Cerebellar nuclear complex (tissue), 1 donor: ENCODE results near the gene REL.
"Not testable (repeated sequence)": the region's sequence is repeated elsewhere in the genome, so short reads cannot be mapped to it uniquely, and the experiment has no call there.

ENCODE experiments used
- DNase-seq, 2 experiments: peaks; one replicate each; lab custom pipeline; 2025; lab: John Stamatoyannopoulos, UW

Gene REL

DNA sequence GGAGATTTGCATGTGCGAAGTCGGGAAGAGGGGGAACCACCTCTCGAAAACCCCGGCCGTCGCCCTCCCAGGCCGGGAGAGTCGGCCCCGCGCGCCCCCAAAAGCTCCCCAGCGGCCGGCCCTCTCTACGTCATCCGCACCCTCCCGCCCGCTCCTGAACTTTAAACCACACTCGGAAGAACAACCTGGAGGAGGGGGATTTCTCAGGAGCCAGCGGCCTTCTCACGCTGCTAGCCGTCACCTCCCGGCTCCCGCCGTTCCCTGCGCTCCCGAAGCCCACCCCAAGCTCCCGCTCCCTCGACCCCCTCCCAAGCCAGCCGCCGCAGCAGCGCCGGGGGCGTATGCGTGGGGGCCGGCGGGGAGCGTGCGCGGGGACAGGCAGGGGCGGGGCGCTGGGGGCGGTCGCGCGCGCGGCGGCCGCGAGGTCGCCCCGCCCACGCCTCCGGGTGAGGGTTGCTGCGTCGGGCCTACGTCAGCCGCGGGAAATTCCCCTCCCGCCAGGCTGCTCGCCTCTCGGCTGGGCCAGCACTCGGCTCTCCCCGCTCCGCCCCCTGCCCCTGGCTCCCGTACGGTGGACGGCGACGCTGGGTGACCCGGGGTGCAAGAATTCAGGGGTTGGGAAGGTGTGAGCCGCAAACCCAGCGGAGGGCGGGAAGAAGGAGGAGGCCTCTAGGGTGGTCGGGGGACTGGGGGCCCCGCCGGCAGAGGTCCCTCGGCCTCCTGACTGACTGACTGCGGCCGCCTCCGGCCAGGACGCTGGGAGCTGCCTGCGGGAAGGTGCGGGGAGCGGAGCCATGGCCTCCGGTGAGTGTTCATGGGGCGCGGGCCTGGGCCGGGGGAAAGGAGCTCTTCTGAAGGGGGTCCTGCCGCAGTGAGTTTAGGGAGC is at the start of gene REL:
Gene REL (plus strand): TSS at position 528 of the 886 bp plus-strand sequence. CDS start 267 bp downstream, at position 795.
- peak in 1 of 2 experiments; percentile 55 for DNase-seq

- DNase-seq, result no peak
These were observed 49.5 kb upstream of the REL start for GRCh38 chr2:60831921-60832320.

GRCh38 chr2:60832621-60833020 is 48.8 kb upstream of the REL start:
- DNase-seq, result no peak

DNA sequence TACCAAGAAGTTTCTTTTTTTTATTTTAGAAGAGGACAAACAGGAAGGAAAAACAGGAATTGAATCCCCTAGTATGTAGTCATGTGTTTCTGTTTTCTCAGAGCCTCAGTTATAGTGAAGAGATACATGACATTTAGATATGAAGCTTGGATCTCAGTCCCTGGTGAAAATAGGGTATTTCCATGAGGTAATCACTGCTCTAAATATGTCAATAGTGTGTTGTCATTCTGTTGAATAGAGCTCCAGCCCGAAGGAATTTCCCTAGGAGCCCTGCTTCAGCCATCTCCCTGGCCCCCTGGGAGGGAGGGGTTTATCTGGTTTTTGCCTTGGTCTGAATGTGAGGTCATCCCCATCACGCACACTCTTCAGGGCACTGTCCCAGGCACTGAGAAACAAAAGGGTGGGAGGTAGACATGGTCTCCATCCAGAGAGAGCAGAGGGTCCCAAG is 47.1 kb upstream of the REL start:
- no peak for DNase-seq

- no peak for DNase-seq
These were observed 44.9 kb upstream of the REL start for GRCh38 chr2:60836491-60836890.

DNA sequence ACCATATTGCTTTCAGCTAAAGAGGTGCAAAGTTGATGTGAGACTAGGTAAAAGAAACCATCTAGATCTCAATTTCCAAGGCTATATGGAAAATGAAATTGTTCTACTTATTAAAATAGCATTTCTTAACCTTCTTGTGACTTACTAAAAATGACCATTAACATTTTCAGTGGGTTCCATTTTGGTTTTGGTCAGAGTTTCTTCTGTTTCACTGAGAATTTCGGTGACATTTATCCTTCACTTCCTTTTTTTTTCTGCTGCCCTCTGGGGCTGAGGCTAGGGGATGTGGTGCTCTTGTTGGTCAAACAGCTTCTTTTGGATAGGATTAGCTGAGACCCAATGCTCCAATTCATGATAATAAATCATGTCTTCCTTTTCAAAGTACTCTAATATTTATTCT is 44.3 kb upstream of the REL start:
- no peak for DNase-seq

DNA sequence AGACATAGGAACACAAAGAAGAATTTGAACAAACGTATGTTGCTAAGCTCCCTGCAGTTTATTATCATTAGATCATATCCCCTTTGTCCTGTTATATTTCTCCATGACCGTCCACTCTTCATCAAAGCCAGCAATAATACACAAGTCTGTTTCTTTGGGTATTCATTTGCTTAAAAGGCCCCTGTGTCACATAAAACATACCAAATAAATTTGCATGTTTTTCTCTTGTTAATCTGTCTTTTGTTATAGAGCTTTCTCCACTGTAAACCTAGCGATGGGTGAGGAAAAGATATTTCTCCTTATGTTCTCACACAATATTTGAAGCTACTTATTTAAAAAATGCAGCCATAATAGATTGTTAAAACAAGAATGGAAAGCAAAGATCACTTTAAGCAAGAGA is 42.9 kb upstream of the REL start:
- DNase-seq, result no peak

- DNase-seq, result no peak
These were observed 42.1 kb upstream of the REL start for GRCh38 chr2:60839126-60839813.

DNA sequence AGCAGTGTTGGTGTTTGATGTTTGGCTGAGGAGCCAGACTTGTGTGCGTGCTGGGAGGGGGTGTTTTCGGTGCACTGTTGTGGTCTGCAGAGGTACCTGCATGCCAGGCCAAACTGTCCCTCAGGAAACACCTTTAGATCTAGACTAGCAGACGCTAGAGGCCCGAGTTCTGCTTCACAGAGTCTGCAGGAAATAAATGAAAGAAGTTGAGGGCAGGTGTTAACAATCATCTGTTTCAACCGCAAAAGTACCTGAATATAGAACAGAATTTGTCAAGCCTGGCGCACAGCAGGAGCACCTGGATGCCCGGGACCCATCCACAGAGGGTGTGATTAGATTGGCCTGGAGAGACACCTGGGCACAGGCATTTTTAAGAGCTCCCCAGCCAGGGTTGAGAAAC is 40.5 kb upstream of the REL start:
- DNase-seq, result no peak

GRCh38 chr2:60843006-60843405 is 38.4 kb upstream of the REL start:
- no peak for DNase-seq

- DNase-seq, result no peak
These were observed 37.3 kb upstream of the REL start for GRCh38 chr2:60844105-60844504.

- no peak for DNase-seq
These were observed 33.5 kb upstream of the REL start for GRCh38 chr2:60847854-60848253.

DNA sequence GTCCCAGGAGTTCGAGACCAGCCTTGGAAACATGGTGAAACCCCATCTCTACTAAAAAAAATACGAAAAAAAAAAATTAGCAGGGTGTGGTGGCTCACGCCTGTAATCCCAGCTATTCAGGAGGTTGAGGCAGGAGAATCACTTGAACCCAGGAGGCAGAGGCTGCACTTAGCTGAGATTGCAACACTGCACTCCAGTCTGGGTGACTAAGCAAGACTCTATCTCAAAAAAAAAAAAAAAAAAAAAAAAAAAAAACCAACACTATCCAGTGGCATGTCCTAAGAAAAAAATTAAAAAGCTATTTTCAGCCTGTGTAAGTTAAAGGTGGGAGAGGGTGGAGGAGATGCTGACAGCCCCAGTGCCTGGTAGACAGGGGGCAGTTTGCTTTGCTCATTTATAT is 32.2 kb upstream of the REL start:
- DNase-seq, result no peak

DNA sequence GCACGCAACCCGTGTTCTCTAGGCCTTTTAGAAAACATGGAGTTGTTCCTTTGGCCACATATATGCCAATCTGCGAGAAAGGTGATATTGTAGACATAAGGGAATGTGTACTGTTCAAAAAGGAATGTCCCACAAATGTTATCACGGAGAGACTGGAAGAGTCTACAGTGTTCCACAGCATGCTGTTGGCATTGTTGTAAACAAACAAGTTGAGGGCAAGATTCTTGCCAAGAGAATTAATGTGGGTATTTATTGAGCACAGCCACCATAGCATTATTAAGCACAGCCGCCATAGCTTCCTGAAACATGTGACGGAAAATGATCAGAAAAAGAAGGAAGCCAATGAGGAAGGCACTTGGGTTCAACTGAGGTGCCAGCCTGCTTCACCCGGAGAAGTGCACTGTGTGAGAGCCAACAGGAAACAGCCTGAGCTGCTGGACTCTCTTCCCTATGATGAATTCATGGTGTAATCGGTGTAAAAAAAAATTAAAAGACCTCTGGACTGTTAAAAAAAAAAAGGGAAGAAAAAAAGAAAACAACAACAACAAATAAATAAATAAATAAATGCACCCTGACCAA is 29.0 kb upstream of the REL start:
- no peak for DNase-seq

DNA sequence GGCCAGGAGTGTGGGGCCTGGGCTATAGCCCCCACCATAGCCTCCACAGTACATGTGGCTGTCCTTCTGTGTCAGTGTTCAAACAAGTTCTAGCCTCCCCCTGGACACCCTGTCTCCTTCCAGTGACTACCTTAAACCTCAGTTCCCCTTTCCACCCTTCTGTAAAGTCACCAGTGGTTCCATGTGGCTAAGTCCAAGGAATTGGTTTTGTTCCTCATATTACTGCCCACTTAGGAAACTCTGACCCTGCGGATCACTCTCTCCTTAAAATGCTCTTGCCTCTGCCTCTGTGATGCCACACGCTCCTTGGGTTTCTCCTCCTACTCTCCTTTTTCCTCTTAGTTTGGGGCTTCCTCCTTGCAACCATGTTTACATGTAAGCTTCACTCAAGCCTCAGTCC is 27.8 kb upstream of the REL start:
- DNase-seq, result no peak

- DNase-seq, result no peak
These were observed 25.2 kb upstream of the REL start for GRCh38 chr2:60855989-60856669.

- no peak for DNase-seq
These were observed 24.3 kb upstream of the REL start for GRCh38 chr2:60857056-60857455.

DNA sequence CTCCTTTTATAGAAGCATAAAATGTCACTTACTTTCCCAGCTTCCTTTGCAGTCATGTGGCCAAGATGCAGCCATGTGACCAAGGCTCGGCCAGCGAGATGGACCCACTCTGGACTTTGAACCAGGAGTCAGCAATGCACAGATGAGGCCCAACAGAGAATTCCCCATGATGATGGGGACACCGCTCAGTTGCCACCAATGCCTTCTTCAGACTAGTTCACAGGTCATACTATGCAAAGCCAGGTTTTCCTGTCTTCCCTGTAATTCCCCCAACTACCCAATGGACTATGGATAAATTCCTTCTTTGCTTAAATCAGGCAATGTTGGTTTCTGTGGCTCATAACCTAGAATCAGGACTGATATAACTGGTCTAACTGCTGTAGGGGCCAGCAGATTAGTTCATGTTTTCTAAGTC is 22.5 kb upstream of the REL start:
- DNase-seq, result no peak

DNA sequence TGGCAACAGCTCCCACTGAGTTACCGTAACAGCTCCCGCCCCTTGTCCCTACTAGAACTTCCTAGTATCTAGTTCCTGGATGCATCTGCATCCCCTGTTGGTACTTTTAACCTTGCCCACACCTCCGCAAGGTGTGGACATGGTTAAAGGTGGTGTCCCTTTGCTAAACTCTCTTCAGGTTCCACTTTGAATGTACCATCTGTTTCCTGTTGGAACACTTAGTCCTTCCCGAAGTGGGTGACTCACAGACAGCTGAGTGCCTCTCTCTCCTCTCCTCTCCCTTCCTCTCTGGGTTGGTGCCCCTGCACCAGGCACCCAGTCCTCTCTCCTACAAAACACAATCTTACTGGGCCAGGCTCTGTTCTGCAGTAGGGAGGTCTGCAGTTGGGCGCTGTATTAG is 19.6 kb upstream of the REL start:
- no peak for DNase-seq

- DNase-seq, result no peak
These were observed 18.7 kb upstream of the REL start for GRCh38 chr2:60862642-60863041.

DNA sequence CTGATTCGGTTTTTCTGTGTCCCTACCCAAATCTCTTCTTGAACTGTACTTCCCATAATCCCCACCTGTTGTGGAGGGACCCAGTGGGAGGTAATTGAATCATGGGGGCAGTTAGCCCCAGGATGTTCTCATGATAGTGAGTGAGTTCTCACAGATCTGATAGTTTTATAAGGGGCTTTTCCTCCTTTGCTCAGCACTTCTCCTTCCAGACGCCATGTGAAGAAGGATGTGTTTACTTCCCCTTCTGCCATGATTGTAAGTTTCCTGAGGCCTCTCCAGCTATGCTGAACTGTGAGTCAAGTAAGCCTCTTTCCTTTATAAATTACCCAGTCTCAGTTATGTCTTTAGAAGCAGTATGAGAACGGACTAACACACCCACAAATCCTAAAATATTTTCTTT is 16.0 kb upstream of the REL start:
- not testable (repeated sequence) for DNase-seq

- DNase-seq, result no peak
These were observed 14.4 kb upstream of the REL start for GRCh38 chr2:60867007-60867406.
